ENCODE measurements around the gene SLC23A2.

Gene SLC23A2

DNA sequence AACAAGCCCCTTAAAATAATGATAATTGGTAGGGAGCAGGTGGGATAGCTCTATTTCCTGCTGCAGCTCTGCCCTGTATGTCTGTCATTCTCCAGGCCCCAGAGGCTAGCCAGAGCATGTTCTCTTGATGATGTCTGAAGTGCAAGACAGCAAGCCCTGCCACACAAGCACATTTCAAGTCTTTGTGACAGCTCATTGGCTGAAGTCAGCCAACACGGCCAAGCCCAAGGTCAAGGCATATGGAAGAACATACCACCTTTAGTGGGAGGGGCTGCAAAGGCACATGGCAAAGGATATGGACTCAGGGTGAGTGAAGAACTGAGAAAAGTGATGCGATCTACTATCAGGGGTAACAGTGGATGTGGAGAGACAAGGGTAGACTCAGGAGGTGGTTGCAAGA, 163.6 kb downstream of the SLC23A2 start:
- DNase-seq: no peak

DNA sequence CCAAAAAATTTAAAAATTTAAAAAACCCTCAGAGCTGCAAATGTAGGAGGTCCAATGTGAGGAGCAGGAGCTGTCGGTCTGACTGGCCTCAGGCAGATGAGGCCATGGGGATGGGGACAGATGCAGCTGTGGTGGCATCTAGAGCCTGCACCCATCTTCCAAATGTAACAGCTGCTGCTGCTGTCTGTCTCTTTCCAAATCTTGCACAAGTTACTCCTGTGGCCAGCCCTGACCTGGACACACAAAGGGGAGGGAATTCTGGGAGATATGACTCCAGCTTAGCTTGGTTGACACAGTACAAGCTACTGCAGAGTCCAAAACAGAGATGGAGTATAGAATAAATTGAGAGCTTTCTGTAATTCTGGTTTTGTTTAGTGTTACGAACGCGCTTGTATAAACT, 164.4 kb downstream of the SLC23A2 start:
- no peak for DNase-seq

DNA sequence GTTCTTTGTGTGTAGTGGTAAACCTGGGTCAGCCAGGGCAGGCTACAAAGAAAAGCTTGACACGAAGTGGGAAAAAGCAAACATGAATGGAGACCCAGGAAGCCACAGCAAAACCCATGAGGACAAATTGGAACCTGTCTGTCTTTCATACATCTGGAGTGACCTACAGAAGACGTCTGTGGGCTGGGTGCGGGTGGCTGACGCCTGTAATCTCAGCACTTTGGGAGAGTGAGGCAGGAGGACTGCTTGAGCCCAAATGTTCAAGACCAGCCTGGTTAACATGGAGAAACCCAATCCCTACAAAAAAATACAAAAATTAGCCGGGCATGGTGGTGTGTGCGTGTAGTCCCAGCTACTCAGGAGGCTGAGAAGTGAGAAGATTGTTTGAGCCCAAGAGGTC, 164.8 kb downstream of the SLC23A2 start:
- DNase-seq: no peak

DNA sequence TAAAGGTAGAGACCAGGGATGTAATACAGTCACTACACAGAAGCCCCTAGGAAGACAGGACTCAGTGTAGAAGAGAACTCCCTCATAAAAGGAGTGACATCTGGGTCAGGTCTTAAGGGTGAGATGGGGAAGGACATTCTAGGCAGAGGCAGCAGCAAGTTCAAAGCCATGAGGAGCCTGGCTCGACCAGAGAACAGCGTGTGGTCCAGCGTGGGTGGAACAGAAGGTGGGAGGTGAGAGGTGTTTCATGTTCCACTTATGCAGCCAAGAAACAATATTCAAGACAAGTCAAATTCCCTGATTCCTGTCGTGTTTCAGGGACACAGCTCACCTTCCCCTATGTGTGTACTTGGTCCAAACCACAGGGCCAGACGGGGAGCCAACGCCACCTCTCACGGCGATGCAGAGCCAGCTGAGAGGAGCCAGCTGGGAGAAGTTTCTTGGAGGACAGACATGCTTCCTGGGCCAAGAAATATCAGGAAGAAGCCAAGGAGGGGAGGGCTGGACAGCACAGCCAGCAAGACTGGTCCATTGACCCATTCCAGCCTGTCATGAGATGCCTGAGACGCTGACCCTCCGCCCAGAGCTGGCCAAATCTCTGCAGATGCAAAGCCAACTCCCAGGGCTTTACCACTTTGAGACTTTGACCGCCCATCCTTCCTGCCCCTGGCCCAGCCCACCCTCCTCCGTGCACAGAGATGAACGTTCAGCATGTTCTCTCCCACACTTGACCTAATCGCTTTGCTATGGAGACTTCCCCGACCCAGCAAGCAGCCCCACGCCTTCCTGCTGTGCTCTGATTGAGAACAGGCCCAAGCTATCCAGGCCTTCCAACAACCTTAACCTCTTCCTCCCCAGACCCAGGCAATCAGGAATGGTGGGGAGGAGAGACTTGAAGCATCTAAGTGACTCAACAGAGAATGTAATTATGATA, 165.8 kb downstream of the SLC23A2 start:
- no peak for DNase-seq

DNA sequence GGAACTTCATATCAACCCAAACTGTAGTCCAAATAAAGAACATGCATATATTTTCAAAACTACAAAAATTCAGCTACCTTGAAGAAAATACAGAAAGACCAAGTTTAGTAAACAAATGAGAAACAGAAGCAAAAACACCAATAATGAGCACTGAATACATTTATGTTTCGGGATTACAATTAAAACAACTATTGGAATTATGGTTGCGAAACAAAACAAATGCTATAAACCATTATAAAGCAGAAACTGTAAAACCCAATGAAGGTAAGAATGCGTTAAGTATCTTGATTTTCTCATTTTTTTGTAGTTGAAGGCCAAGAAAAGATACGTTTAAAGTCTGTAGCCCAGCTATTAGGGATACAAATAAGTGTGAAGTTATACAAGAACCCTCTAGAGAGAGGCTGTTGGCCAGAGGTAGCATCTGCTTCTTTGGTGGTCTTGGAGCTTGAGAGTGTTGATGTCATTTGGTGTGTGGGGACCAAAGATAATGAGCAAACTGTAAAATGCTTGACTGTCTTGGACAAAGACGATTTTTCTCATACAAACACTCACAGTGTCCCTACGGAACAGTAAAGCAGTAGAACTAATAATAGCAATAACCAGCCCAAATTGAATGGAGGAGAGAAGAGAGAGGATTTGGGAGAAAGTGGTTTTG, 168.1 kb downstream of the SLC23A2 start:
- no peak for DNase-seq

DNA sequence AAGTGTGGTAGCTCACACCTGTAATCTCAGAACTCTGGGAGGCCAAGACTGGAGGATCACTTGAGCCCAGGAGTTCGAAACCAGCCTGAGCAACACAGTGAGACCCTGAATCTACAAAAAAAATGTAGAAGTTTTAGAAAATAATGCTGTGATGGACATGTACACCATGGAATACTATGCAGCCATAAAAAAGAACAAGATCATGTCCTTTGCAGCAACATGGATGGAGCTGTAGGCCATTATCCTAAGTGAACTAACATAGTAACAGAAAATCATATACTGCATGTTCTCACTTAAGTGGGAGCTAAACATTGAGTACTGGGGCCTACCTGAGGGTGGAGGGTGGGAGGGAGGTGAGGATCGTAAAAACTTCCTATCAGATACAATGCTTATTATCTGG, 168.8 kb downstream of the SLC23A2 start:
- no peak for DNase-seq

DNA sequence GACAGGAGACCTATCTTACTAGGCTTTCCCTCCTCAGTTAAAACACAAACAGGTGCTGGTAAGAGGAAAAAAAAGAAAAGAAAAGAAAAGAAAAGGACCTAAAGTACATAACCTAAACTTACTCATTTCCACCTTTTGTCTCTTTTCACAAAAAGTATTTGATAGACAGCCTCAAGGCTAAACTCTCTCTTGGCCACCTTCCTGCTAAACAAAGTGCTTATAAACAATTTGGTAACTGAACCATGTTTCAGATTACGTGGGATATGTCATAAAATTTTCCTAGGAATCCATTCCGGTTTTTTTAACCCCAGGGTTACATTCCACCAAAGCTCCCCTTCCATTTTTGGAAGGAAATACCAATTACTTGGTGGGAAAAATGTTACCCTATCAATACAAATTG, 170.6 kb downstream of the SLC23A2 start:
- no peak for DNase-seq

DNA sequence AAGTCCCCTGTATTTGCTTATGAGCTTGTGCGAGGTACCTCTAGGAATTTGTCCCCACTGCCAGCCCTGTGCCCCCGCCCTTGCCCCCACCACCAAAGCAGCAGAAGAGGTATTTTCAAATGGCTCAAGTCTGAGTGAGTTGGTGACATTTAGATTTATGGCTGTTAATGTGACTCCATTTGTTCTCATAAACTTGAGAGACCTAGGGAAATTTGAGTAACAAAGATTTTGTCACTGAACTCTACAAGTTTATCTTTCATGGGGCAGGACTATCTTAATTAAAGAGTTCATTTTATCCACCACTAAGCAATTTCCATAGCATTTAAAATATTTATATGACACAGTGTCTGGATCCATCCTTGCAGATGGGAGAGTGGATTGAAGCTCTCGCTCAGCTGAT, 171.1 kb downstream of the SLC23A2 start:
- DNase-seq: no peak

DNA sequence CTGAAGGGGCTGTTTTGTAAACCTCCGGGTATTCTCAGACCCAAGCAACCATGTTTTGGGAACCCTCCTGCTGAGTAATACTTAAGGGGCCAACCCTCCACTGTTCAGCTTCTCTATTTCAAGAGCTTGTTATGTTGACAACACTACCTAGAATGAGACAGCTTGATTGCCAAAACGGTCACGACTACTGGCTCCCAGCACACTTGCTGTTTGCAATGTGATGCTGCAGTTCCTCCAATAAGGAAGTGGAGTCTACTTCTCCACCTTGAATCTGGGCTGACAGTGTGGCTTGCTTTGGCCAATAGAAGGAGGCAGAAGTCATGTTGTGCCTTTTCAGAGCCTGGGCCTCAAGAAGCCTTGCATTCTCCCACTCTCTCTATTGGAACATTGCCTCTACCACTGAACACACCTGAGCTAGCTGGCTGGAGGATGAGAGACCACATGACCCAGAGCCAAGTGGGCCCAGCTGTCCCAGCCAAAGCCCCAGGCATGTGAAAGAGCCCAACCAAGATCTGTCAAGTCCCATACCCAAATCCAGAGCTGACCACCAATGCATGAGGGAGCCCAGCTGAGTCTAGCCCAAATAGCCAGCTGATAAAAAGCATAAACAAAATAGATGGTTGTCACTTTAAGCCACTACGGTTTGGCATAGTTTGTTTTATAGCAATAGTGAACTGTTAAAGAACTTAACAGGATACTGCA, 171.6 kb downstream of the SLC23A2 start:
- DNase-seq: no peak

DNA sequence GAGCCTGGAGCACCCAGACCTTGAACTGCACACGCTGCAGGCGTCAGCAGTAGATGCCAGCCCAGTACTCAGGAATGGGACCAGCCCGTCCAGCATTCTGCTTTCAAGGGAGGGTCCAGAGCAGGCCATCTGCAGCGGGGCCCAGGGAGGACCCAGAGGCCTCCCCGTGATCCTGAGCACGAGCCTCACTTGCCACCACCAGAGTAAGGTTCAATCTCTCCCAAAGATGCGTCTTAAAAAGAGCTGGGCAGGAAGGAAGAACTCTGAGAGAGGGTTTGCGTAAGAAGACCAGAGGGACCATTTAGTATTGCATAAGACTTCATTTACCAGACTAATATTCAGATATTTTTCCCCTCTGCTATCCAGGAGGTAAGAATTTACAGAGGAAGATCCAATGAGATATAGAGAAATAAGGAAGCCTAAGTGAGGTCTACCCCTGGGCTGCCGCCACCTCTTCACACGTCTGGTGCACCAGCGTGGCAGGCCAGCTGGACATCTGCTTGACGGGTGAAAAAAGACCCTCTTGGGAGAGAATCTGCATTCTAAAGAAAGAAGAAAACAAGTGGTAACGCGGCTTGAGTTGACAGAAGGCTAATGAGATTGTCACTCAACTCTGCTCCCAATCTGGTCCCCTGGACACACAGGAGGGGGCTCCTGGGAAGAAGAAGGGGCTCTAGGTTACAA, 172.3 kb downstream of the SLC23A2 start:
- DNase-seq: no peak

DNA sequence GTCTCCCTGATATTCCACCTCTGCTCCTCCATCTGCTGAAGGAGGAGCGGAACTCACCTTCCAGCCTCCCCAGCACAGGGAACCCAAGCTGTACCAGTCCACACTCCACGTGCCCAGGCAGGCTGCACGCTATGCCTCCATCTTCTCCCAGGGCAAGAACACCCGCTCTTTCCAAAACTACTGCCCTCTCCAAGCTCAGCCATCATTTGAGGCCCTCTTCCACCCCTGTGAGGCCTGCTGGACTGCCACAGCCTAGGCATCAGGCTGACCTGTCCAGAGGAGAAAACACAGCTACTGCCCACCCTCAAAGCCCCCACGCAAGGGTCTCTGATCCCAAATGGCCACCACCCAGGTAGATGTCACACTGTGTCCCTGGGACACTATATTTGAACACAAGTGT, 179.7 kb downstream of the SLC23A2 start:
- no peak for DNase-seq

DNA sequence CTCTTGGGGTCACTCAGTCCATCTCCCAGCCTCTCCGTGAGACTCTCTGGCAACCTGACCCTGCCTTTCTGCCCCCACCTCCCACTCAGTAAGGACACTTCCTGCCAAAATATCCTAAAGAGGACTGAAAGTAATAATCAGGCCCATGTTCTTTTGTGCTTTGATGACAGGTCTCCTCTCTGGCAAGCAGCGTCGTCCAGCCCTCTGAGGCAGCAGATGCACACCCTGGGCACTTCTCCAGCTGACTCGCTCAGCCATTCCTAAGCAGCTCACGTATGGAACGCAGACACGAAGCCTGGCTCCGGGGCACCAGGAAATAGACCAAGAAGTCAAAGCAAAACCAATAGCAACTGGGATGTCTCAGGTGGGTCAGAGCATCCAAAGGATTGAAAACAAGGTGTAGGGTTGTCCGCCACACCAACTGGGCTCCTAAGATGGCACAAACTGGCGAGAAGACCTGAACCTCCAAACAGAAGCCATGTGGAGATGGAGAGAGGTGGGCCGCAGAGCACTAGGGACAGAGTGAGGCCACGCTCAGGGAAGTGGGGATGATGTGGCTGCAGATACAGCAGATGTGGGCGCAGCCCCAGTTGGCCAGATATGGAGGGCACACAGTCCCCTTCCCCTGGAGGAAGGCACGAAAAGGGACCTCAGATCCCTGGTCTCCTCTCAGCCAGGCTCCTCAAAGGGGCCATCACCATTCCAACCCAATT, 180.3 kb downstream of the SLC23A2 start:
- DNase-seq: no peak

DNA sequence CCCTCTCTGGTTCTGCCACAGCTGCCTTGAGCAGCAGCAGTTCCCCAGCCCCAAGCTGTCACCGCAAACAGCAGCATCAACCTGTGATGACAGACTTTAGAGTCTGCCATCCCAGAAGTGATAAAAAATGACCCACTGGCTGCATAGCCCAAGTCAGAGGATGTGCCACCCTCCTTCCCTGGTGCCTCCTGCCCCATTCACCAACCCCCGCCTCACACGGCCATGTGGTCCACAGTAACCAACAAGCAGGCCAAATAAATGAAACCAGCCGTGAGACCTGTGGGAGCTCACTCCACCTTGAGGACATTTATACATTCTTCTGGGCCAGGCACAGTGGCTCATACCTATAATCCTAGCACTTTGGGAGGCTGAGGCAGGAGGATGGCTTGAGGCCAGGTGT, 181.4 kb downstream of the SLC23A2 start:
- DNase-seq: no peak

DNA sequence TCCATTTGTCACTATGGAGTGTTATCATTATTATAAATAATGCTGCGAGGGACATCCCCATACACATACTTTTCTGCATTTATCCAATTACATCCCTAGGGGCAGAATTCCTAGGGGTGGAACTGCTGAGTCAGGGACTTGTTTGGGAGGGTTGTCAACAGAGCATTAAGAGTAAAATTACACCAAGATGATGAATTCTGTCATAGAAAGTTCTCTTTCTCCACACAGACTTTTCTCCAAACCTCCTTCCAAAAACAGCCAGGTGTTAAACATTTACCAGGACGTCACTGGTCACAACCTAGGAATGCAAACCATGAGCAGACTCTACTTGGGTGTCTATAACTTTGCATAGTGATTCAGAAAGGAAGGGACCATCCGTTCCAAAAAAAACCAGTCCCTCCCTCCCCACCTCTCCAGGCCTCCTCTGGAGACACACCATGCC, 184.1 kb downstream of the SLC23A2 start:
- DNase-seq: no peak

DNA sequence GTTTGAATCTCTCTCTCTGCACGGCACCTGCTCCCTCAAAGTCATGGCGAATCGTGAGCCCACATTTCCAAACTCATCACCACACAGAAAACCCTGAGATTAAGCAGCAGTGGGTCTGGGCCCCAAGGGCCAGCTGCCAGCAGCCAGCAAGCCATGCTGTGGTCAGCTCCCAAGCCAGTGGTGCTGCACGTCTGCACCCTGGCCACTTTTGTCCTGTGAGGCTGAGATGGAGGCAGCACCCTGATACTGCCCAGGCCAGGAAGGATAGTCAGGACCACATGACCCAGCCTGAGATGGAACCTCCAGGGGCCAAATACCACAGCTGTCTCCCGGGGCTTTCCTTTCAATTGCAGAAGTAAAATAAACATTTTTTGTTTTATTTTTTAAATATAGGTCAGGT, 185.7 kb downstream of the SLC23A2 start:
- DNase-seq: no peak

DNA sequence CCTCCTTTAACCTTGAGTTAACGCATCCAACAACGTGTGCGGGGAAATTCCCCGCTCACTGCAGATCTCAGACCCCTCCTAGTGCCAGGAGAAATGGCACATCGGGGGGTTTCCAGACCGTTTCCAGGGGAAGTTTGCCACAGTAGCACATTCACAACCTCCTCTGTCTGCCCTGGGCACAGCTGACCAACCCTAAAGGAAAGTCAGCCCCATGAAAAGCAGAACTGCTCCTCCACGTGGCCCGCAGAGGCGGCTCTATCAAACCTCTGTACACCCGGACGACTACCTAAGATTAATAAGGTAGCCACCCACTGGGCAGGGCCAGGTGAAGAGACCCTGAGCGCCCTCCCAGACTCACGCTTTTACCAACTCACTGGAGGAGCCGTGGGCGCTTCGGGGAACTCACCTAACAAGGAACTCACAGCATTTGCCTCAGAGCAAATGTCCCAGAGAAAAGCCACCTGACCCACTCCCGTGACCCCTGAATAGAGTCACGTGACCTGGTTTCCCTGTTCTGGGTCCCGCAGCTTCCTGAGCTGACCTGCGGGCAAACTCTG, 186.5 kb downstream of the SLC23A2 start:
- DNase-seq: no peak

DNA sequence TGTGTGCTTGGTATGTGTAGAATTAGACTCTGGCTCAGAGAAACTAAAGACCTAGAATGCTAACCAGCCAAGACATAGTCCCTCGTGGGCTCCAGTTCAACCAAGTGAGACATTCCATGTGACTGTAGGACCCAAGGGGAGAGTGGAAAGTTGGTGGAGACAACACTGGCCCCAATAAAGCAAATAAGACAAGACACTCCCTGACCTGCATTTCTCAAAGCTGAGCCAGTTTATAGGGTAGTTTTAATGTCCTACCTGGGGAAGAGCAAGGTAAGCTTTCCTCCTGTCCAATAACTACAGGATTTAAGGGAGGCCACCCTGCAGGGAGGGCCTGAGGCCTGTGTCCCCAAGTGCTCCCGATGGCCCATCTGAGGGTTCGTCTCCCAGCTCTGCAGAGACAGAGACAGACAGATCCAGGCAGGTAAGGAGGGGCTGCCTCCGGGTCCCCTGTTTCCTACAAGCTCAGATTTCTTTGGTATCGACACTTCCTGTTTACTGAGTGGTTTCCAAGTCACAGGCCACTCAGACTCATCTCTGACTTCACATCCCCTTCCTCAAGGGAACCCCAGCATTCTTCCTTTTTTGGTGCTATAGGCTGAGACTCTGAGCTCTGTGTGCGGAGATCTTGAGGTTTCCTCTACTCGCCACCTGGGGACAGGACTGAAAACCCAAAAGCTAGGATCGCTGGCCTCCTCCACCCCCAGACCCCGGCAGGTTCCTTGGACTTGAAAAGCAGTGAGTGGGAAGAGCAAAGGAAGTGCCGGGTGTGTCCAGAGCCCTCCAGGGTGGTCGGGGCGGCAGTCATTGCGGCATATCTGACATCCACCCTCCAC, 187.2 kb downstream of the SLC23A2 start:
- DNase-seq: no peak

DNA sequence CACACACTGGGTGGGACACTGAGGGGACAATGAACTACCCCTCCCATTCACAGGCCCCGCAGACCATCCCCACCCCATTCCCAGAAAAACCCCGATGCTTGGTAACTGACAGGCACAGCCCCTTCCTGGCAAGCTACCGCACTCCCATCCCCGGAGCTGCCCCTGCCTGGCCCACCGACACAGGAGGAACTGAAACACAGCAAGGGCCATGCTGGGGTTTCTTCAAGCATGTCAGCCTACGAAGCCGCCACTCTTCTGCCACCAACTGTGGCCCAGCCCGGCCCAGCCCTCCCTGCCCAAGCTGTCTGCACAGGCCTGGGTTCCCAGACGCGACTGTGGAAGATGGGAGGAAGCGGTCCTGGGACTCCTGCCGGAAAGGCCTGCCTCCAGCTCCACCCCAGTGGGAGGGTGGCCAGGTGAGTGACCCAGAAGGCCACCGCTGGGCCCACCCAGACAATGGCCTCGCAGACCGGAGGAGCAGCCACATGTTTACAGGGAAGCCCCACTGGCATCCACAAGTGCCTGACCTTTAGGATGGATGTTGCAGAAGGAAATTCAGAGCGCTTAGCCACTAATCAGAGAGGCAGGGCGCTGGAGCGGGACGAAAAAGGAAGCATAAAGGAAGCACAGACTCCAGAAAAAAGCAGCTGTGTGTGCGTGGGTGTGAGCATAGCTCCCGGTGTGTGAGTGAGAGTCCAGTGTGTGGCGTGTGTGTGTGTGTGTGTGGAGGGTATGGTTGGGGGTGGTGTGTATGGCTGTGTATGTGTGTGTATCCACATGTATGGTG, 188.0 kb downstream of the SLC23A2 start:
- no peak for DNase-seq

DNA sequence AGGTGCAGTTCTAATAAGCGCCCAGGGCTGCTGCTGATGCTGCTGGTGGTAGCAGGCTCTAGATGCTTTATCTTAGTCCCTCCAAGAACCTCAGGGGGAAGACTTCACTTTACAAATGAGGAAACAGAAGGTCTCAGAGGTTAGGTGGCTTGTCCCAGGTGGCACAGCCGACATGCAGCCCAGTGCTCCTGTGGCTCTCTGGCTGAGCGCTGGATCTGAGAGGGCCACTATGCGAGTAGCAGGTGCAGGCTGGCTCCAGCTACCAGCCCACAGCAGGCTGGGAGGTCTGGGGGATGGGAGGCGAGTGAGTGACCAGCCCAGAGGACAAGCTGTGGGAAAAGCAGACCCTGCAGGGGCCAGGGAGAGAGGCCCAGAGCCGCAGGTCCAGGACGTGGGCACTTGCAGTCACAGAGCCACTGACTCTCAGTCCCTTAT, 188.7 kb downstream of the SLC23A2 start:
- no peak for DNase-seq

DNA sequence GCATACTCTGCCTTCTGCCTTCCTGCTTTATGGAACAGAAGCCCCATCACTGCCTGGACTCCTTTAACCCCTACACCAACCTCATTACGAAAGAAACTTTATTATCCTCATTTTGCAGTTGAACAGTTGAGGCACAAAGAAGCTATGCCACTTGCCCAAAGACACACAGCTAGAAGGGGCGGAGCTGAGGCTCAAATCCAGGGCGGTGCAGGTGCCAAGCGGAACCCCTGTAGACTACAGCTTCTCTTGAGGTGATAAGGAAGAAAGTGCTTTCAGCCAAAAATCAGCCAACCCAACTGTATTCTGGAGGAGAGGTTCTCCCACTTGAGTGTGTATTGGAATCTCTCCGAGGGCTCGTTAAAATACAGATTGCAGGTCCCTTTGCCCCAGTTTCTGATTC, 189.1 kb downstream of the SLC23A2 start:
- DNase-seq: no peak

Measured in NCI-H187 (cell line).